Measurements from ENCODE around the gene BBS5.

GRCh38 chr2:169472249-169472648 is 7.0 kb upstream of the BBS5 start:
- TF ChIP-seq CTCF (IDR thresholded peaks at IDR 0.05) (no peak), ZFX (IDR thresholded peaks at IDR 0.05; ENCODE audit: borderline replicate concordance) (no peak)
